Liver (tissue), 9 donors: Measurements from ENCODE around the gene STRBP. TPM values are rescaled to one million over a fixed set of nuclear protein-coding genes. Genes with fewer than 3 reads are reported as not detected.

ENCODE experiments used
- DNase-seq: peaks from one replicate; pipeline ENCODE4 v3.0.0-alpha.2; 2017; ENCODE audit warnings: low spot score
- H3K27ac ChIP-seq, 2 donors: one replicate each; pipeline ENCODE4 v1.7.0; 2013; ENCODE audit warnings: inconsistent platforms in 2 of 2, low read length in 2 of 2, control low read depth in 1 of 2, low read depth in 1 of 2, mild to moderate bottlenecking in 1 of 2
- H3K27me3 ChIP-seq, 4 donors: one replicate each; pipeline versions ENCODE4 v1.6.1 to v1.7.0; 2013; ENCODE audit warnings: low read length in 3 of 4, inconsistent platforms in 1 of 4, mild to moderate bottlenecking in 1 of 4, moderate library complexity in 1 of 4; ENCODE audit not compliant: control insufficient read depth in 4 of 4, insufficient read depth in 4 of 4
- H3K36me3 ChIP-seq, 4 donors: one replicate each; pipeline versions ENCODE4 v1.6.1 to v1.7.0; 2013; ENCODE audit warnings: low read length in 3 of 4, mild to moderate bottlenecking in 3 of 4, low read depth in 1 of 4, moderate library complexity in 1 of 4; ENCODE audit not compliant: control insufficient read depth in 4 of 4, insufficient read depth in 3 of 4
- H3K4me1 ChIP-seq, 4 donors: one replicate each; pipeline versions ENCODE4 v1.6.1 to v1.7.0; 2013; ENCODE audit warnings: low read length in 3 of 4, mild to moderate bottlenecking in 3 of 4, moderate library complexity in 1 of 4; ENCODE audit not compliant: control insufficient read depth in 4 of 4, insufficient read depth in 4 of 4
- H3K4me3 ChIP-seq, 3 donors: one replicate each; pipeline versions ENCODE4 v1.6.1 to v1.7.0; 2013; ENCODE audit warnings: low read length in 3 of 3, control low read depth in 1 of 3, low read depth in 1 of 3, mild to moderate bottlenecking in 1 of 3
- H3K9ac ChIP-seq, 2 donors: one replicate each; pipeline ENCODE4 v1.7.0; 2013; ENCODE audit warnings: low read length in 2 of 2, mild to moderate bottlenecking in 2 of 2, moderate library complexity in 2 of 2, control low read depth in 1 of 2, low read depth in 1 of 2
- H3K9me3 ChIP-seq, 4 donors: one replicate each; pipeline versions ENCODE4 v1.6.1 to v1.7.0; 2013; ENCODE audit warnings: low read length in 3 of 4; ENCODE audit not compliant: control insufficient read depth in 4 of 4
- EGR1 ChIP-seq, 2 donors: IDR thresholded peaks; 2 replicates each; pipeline ENCODE4 v1.6.1; 2016 to 2018; ENCODE audit warnings: antibody characterized with exemption in 2 of 2, low read depth in 2 of 2
- FOXA2 ChIP-seq: IDR thresholded peaks from 2 replicates; pipeline ENCODE4 v1.6.1; 2016; ENCODE audit warnings: antibody characterized with exemption
- GABPA ChIP-seq, 2 donors: IDR thresholded peaks in 1 of 2; conservative IDR thresholded peaks in 1 of 2; 2 replicates each; pipeline ENCODE4 v1.6.1; 2016; ENCODE audit warnings: antibody characterized with exemption in 2 of 2, mild to moderate bottlenecking in 1 of 2, moderate library complexity in 1 of 2
- HNF4A ChIP-seq, 2 donors: conservative IDR thresholded peaks; 2 replicates each; pipeline ENCODE4 v1.6.1; 2016; ENCODE audit warnings: antibody characterized with exemption in 2 of 2, mild to moderate bottlenecking in 2 of 2
- HNF4G ChIP-seq: IDR thresholded peaks from 2 replicates; pipeline ENCODE4 v1.6.1; 2016; ENCODE audit warnings: antibody characterized with exemption
- NR2F2 ChIP-seq: IDR thresholded peaks from 2 replicates; pipeline ENCODE4 v1.6.1; 2016; ENCODE audit warnings: antibody characterized with exemption
- RAD21 ChIP-seq, 2 donors: IDR thresholded peaks; 2 replicates each; pipeline ENCODE4 v1.6.1; 2016; ENCODE audit warnings: antibody characterized with exemption in 2 of 2, mild to moderate bottlenecking in 2 of 2
- RXRA ChIP-seq, 2 donors: IDR thresholded peaks; 2 replicates each; pipeline ENCODE4 v1.6.1; 2017 to 2018; ENCODE audit warnings: antibody characterized with exemption in 2 of 2, mild to moderate bottlenecking in 1 of 2
- SP1 ChIP-seq: IDR thresholded peaks from 2 replicates; pipeline ENCODE4 v1.6.1; 2018; ENCODE audit warnings: antibody characterized with exemption, mild to moderate bottlenecking
- TAF1 ChIP-seq: conservative IDR thresholded peaks from 2 replicates; pipeline ENCODE4 v1.6.1; 2016; ENCODE audit warnings: antibody characterized with exemption, mild to moderate bottlenecking
- YY1 ChIP-seq: IDR thresholded peaks from 2 replicates; pipeline ENCODE4 v1.6.1; 2016; ENCODE audit warnings: antibody characterized with exemption, mild to moderate bottlenecking
- WGBS: extraction: QIAGEN DNeasy Blood & Tissue Kit; methylation state at CpG from one replicate; pipeline ENCODE4 v1.1.7; 2013; 5-methylcytosine and 5-hydroxymethylcytosine counted together
- polyA plus RNA-seq, 2 donors: library from polyadenylated mRNA; stranded (reverse) in 1 of 2; unstranded in 1 of 2; fragments of 200-250 nt in 1 of 2; fragments of >200 nt in 1 of 2; fragmentation: Nextera tagmentation in 1 of 2; extraction: Ambion mirVana in 1 of 2; gene quantifications; one replicate each; pipeline versions ENCODE4 v1.2.1 to v1.2.3, GENCODE V29; 2013 to 2015
- total RNA-seq, 2 donors: library from RNA; depleted of rRNA; stranded (reverse); fragments of >200 nt; gene quantifications; one replicate each; pipeline ENCODE4 v1.2.3, GENCODE V29; 2014
- TF ChIP-seq, protein P1 (sequence below): fragments of 150-350 bp; IDR thresholded peaks from 2 replicates; pipeline ENCODE4 v1.5.1; 2017; ENCODE audit warnings: improper control_type of control experiment, low read depth, low read length; ENCODE audit not compliant: missing input control
- TF ChIP-seq, protein P2 (sequence below): IDR thresholded peaks from 2 replicates; pipeline ENCODE4 v1.6.1; 2016; ENCODE audit warnings: antibody characterized with exemption
- TF ChIP-seq, protein P3 (sequence below): IDR thresholded peaks from 2 replicates; pipeline ENCODE4 v1.6.1; 2016; ENCODE audit warnings: antibody characterized with exemption
- TF ChIP-seq, protein P4 (sequence below): IDR thresholded peaks from 2 replicates; pipeline ENCODE4 v1.6.1; 2016; ENCODE audit warnings: antibody characterized with exemption
- TF ChIP-seq, protein P5 (sequence below): IDR thresholded peaks from 2 replicates; pipeline ENCODE4 v1.6.1; 2016; ENCODE audit warnings: antibody characterized with exemption, mild to moderate bottlenecking
- donor health status: healthy.
- donor health status: healthy.
- donor health status: healthy.
- donor health status: healthy.
- donor health status: healthy.

STRBP gene
- total and polyA plus RNA-seq, 4 donors, result 4.3 to 17.2 (median 8.5) TPM

DNA sequence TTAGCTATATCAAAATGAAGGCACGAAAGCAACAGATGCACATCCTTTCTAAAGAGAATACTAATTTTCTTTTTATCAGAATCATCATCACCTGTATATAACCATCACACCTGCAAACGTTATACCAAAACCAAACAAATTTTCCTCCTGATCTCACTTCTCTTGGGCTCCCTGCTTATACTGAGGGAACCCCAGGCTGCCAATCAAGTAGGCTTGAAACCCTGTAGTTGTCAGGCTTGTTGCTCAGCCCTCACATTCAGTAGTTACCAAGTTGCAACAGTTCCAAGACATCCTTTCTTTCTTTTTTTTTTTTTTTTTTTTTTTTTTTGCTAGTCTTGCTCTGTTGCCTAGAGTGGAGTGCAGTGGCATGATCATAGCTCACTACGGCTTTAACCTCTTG, 12.7 kb downstream of the STRBP start:
- H3K36me3 ChIP-seq, result no peaks in the 10 kb centered on the region
- H3K27me3 ChIP-seq, result no peaks in the 10 kb centered on the region
- H3K9ac ChIP-seq, result no peak overlapping the region
- H3K9me3 ChIP-seq, result no peaks in the 10 kb centered on the region
- no peak for DNase-seq
- TF ChIP-seq HNF4G, result no peak
- TF ChIP-seq, protein P1, sequence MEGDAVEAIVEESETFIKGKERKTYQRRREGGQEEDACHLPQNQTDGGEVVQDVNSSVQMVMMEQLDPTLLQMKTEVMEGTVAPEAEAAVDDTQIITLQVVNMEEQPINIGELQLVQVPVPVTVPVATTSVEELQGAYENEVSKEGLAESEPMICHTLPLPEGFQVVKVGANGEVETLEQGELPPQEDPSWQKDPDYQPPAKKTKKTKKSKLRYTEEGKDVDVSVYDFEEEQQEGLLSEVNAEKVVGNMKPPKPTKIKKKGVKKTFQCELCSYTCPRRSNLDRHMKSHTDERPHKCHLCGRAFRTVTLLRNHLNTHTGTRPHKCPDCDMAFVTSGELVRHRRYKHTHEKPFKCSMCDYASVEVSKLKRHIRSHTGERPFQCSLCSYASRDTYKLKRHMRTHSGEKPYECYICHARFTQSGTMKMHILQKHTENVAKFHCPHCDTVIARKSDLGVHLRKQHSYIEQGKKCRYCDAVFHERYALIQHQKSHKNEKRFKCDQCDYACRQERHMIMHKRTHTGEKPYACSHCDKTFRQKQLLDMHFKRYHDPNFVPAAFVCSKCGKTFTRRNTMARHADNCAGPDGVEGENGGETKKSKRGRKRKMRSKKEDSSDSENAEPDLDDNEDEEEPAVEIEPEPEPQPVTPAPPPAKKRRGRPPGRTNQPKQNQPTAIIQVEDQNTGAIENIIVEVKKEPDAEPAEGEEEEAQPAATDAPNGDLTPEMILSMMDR, result no peak
- no peak for TF ChIP-seq NR2F2
- no peak for TF ChIP-seq RXRA (IDR thresholded peaks at IDR 0.05)
- no peak for TF ChIP-seq HNF4A (conservative IDR thresholded peaks at IDR 0.05)
- TF ChIP-seq, protein P2, sequence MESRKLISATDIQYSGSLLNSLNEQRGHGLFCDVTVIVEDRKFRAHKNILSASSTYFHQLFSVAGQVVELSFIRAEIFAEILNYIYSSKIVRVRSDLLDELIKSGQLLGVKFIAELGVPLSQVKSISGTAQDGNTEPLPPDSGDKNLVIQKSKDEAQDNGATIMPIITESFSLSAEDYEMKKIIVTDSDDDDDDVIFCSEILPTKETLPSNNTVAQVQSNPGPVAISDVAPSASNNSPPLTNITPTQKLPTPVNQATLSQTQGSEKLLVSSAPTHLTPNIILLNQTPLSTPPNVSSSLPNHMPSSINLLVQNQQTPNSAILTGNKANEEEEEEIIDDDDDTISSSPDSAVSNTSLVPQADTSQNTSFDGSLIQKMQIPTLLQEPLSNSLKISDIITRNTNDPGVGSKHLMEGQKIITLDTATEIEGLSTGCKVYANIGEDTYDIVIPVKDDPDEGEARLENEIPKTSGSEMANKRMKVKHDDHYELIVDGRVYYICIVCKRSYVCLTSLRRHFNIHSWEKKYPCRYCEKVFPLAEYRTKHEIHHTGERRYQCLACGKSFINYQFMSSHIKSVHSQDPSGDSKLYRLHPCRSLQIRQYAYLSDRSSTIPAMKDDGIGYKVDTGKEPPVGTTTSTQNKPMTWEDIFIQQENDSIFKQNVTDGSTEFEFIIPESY, result no peak
- no peak for TF ChIP-seq YY1
- TF ChIP-seq RAD21 (IDR thresholded peaks at IDR 0.05), result no peak
- no peak for TF ChIP-seq GABPA (IDR thresholded peaks at IDR 0.05 in 1 of 2, conservative IDR thresholded peaks at IDR 0.05 in 1 of 2)
- TF ChIP-seq, protein P3, sequence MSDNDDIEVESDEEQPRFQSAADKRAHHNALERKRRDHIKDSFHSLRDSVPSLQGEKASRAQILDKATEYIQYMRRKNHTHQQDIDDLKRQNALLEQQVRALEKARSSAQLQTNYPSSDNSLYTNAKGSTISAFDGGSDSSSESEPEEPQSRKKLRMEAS, result no peak
- TF ChIP-seq, protein P4, sequence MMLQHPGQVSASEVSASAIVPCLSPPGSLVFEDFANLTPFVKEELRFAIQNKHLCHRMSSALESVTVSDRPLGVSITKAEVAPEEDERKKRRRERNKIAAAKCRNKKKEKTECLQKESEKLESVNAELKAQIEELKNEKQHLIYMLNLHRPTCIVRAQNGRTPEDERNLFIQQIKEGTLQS, result no peak
- TF ChIP-seq TAF1, result no peak
- peaks cover 0 to 11% (median 3%) of the 10 kb centered on the region in 4 donors for H3K4me1 ChIP-seq
- H3K27ac ChIP-seq, result no peak overlapping the region
- H3K4me3 ChIP-seq, result no peak overlapping the region
- 92% methylated on average over 3 of the region's 3 CpGs for WGBS

DNA sequence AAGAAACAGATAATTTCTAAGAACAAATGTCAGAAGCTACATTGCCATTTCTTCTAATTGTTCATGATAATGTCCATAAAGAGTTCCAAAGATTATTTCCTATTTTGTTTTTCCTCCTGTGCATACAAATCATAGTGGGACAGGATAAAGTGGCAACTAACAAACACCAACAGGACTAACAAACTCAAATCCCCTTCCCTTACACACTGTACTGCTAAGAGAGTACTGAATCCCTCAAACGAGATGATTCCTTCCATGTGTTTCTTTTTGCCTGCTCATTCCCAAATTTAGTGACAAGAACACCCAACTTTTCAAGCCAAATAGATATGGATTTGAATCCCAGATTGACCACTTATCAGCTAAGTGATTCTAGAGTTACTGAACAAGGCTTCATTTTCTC, 15.2 kb downstream of the STRBP start:
- Histone ChIP-seq H3K36me3 (no peaks in the 10 kb centered on the region), H3K9ac (no peak overlapping the region), H3K27ac (no peak overlapping the region), H3K4me3 (no peak overlapping the region), H3K9me3 (no peaks in the 10 kb centered on the region), H3K27me3 (no peaks in the 10 kb centered on the region), H3K4me1 (peaks cover 0 to 11% (median 3%) of the 10 kb centered on the region in 4 donors)
- DNase-seq, result no peak
- 88% methylated on average over 1 of the region's 1 CpG for WGBS
- TF ChIP-seq NR2F2 (no peak), FOXA2 (no peak), GABPA (IDR thresholded peaks at IDR 0.05 in 1 of 2, conservative IDR thresholded peaks at IDR 0.05 in 1 of 2) (no peak), HNF4A (conservative IDR thresholded peaks at IDR 0.05) (no peak), EGR1 (IDR thresholded peaks at IDR 0.05; ENCODE audit: low read depth in 2 of 2) (no peak), TAF1 (no peak), YY1 (no peak), SP1 (no peak), RXRA (IDR thresholded peaks at IDR 0.05) (no peak)
- TF ChIP-seq, protein P5, sequence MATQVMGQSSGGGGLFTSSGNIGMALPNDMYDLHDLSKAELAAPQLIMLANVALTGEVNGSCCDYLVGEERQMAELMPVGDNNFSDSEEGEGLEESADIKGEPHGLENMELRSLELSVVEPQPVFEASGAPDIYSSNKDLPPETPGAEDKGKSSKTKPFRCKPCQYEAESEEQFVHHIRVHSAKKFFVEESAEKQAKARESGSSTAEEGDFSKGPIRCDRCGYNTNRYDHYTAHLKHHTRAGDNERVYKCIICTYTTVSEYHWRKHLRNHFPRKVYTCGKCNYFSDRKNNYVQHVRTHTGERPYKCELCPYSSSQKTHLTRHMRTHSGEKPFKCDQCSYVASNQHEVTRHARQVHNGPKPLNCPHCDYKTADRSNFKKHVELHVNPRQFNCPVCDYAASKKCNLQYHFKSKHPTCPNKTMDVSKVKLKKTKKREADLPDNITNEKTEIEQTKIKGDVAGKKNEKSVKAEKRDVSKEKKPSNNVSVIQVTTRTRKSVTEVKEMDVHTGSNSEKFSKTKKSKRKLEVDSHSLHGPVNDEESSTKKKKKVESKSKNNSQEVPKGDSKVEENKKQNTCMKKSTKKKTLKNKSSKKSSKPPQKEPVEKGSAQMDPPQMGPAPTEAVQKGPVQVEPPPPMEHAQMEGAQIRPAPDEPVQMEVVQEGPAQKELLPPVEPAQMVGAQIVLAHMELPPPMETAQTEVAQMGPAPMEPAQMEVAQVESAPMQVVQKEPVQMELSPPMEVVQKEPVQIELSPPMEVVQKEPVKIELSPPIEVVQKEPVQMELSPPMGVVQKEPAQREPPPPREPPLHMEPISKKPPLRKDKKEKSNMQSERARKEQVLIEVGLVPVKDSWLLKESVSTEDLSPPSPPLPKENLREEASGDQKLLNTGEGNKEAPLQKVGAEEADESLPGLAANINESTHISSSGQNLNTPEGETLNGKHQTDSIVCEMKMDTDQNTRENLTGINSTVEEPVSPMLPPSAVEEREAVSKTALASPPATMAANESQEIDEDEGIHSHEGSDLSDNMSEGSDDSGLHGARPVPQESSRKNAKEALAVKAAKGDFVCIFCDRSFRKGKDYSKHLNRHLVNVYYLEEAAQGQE, result no peak
- TF ChIP-seq, protein P3, result no peak
- TF ChIP-seq, protein P4, result no peak
